ENCODE measurements around the gene DOHH.

The DOHH gene

DNA sequence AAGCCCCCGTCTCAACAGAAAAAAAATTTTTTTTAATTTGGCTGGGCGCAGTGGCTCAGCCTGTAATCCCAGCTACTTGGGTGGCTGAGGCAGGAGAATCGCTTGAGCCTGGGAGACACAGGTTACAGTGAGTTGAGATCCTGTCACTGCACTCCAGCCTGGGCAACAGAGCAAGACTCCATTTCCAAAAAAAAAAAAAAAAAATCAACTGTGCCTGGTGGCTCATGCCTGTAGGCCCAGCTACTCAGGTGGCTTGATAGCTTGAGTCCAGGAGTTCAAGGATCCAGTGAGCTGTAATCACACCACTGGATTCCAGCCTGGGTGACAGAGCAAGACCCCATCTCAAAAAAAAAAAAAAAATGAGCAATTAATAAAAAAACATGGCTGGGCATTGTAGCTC, 1.3 kb upstream of the DOHH start:
- no peak for DNase-seq

DNA sequence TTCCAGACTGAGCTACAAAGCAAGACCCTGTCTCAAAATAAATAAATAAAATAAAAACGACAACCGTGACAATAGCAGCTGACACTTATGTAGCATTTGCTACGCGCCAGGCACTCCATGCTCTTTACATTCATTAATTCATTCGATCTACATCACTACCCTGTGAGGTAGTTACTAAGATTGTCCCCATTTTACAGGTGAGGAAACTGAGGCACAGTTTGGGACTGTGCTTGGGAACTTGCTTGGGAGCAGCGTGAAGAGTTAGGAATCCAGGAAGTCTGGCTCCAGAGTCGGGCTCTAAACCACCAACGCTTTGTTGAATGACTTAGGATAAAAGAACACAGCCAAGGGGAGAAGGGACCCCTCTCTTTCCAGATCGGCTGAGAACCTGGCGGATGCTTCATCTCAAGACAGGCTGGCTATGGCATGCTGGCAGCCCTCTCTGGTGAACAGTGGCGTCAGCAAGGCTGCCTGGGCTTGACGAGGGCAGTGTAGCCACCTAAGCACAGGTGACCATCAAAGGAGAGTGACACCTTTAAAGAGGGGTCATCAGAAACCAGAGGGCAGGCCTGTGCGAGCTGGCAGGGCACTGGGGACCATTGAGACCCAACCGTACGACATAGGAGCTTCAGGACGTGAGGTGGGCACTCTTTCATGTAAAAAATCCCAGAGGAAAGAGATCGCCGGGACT, 591 bp downstream of the DOHH start:
- peak in 1 of 2 experiments; percentile 17 for DNase-seq

DNA sequence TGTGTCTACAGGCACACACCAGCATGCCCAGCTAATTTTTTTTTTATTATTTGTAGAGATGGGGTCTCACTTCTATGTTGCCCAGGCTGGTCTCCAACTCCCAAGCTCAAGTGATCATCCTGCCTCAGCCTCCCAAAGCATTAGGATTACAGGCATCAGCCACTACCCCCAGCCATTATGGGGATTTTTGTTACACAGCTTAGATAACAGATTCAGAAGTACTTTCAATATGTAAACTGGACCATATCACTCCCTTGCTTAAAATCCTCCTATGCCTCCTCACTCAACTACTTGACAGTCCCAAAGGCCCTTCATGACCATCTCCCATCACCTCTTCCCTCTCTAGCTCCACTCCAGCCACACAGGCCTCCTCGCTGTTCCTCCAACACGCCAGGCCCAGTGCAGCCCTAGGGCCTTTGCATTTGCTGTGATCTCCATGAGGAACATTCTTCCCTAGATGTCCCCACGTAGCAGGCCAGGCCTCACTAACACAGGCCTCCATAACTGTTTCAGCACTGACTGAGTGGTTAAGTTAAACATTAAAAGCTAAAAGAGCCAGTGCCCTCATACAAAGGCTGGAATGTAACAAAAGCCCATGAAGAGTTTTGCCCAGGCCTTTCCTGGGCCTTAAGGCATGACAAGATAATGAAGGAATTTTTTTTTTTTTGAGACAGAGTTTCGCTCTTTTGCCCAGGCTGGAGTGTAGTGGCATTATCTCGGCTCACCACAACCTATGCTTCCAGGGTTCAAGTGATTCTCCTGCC, 2.5 kb downstream of the DOHH start:
- DNase-seq = no peak

DNA sequence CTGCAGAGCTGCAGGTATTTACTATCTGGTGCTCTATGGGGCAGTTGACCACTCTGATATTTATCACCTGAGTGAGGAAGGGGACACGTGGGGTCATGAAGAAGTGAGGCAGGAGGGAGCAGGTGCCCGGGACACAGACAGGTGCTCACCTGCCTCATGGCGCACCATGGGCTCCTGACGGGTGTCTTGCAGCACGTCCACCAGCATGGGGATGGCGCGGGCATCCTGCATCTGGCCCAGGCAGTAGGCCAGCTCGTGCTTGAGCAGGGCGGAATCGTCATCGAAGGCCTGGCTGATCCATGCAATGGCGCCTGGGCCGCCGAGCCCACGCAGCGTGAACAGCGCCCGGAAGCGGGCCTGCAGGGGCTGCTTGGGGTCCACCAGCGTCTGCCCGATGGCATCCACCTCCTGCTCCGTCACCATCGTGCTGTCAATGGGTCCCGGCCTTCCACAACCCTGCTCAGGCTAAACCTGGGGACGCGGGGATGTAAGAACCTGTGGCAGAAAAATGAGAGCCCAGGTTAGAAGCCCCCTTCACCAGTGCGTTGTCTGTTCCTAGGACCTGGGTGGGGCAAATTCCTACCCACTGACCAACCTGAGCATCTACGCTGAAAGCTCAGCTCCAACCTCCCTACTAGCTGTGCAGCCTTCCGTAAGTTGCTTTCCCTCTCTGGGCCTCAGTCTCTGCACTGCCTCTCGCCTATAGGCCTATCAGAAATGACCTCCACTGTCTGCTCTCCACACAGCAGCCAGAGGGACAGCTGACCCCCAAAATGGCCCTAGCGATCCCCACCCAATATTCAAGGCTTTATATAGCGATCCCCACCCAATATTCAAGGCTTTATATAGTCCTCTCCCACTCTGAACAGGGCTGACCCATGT, 3.8 kb downstream of the DOHH start:
- no peak for DNase-seq

DNA sequence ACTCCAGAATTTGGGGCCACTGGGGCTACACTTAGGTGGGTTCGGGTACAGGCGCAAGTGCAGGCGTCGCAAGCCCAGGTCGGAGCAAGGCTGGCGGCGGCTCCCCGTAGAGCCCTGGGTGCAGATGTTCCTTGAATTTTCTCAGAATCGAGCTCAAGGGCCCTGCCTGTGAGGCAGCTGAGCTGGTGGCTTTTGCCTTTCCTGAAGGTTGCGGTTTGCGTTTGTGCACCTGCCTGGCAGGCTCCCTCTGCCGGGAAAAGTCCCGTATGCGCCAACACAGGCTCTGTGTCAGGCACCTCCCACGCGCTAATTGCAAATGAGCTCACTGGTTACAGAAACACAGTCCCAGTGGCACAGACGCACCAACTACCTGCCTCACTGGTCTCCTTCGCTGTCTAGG, 5.9 kb downstream of the DOHH start:
- DNase-seq = peak; percentile 67 to 75

DNA sequence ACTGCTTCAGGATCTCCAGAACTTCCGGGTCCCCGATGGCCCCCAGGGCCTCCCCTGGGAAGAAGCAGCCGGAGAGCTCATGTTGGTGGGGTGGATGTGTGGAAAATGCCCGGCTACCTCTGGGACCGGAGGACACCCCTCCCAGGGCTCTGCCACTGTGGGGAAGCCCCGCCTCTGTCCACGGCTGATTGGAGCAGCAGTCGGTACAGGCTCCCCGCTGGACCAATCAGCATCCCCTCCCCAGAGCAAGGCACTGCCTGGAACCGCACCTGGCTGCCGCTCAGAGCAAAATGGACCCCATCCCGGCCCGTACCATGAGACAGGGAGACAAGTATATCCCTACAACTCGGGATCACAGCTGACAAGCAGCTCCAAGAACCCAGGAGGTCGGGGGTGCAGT, 6.4 kb downstream of the DOHH start:
- peak; percentile 49 to 61 for DNase-seq

DNA sequence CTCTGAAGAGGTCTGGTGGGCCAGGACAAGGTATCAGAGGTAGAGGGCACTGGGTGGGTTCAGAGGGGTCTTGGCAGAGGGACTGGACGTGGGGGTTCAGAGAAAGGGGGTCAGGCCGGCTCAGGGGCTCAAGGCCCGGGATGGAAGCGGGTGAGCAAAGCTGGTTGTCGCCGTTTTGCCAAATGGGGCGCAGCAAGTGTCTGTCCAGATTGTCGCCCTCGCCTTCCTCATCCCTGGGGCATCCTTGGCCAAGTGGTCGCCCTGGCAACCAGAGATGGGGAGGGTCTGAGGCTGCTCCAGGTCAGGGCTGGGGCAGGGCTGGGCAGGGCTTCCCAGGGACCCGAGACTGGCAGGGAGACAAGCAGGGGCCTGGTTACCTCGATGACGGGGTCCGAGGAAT, 6.8 kb downstream of the DOHH start:
- DNase-seq = no peak

DNA sequence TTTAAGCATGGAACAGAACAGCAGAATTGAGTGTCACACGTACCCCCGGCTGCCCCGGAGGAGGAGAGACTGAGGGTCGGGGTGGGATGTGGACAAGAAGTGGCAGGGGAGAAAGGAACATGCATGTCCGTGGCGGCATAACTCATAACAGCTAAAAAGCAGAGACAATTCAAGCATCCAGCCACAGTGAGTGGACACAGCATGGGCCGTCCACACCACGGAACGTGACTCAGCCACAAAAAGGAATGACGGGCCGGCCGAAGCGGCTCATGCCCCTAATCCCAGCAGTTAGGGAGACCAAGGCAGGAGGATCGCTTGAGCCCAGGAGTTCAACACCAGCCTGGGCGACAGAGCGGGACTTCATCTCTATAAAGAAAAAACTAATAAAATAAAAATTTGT, 7.6 kb downstream of the DOHH start:
- DNase-seq = no peak

DNA sequence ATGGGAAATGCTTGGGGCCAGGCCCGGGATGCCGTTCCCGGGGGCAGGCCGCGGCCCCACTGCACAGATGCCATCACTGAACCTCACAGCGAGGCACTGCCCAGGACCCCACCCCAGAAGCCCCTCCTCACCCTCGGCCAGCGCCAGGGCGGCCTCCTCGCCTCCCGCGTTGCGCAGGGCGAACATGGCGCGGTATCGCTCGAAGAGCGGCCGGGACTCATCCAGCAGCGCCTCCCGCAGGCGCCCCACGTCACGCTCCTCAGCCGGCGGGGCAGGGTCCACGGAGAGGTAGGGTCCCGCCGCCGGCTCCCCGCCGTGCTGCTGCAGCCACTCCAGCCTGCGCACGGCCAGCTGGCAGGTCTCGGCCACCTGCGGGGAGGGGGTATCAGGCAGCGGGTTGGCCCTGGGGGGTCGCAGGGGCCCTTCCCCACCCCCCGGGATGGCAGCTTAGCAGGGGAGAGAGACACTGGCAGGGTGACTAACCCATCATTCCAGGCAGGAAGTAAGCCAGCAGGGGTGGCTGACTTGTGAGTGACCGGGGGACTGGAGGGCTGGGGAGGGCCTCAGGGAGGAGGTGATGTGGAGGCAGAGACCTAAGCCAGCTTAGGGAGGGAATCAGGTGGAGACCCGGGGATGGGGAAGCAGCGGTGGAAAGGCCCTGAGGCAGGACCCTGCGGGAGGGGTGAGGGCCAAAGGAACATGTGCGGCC, 8.2 kb downstream of the DOHH start:
- DNase-seq = no peak

DNA sequence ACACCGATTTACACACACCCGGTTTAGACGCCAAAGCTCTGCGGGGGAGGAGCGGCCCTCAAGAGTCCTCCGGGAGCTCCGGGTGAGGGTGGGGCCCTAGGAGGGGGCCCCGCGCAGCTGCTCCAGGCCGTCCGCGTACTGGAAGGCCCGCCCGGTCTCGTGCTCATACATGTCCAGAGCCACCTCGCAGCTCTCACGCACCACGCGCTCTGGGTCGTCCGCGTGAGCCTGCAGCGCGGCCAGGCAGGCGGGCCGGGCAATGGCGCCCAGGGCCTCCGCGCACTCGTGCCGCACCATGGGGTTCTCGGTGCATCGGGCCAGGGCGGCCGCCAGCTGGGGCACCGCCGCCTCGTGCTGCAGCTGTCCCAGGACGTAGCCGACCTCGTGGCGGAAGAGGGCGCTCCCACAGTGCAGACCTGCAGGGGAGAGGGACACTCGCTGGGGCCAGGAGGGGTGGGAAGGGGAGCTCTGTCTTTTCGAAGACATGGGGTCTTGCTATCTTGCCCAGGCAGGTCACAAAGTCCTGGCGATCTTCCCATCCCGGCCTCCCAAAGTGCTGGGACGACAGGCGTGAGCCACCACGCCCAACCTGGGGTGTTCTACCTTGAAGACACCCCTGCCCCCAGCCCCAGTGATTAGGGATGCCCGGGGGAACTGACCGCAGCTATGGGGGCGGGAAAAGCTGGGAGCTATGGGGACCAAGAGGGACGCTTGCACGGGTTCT, 8.9 kb downstream of the DOHH start:
- DNase-seq = no peak

DNA sequence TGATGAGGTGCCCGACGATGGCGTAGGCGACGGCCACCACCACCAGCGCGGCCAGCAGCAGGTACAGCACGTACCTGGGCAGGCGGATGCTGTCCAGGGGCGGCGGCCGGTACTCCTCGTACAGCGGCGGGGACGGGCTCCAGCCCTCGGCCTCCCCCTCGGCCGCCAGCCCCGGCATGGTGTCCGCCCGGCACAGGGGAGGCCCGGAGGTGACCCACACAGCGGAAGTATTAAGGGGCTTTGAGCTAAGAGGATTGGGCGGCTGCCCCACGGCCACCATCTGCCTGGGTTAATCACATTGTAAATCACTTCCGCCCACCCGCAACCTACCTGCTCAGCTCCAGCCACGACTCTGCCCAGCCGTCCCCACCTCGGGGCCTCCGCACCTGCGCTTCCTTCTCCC, 17.2 kb downstream of the DOHH start, which contains the start of gene SMIM44:
Gene SMIM44 (minus strand): TSS at position 216 of the 403 bp plus-strand sequence. CDS start 38 bp downstream, at position 178.
- DNase-seq = no peak

DNA sequence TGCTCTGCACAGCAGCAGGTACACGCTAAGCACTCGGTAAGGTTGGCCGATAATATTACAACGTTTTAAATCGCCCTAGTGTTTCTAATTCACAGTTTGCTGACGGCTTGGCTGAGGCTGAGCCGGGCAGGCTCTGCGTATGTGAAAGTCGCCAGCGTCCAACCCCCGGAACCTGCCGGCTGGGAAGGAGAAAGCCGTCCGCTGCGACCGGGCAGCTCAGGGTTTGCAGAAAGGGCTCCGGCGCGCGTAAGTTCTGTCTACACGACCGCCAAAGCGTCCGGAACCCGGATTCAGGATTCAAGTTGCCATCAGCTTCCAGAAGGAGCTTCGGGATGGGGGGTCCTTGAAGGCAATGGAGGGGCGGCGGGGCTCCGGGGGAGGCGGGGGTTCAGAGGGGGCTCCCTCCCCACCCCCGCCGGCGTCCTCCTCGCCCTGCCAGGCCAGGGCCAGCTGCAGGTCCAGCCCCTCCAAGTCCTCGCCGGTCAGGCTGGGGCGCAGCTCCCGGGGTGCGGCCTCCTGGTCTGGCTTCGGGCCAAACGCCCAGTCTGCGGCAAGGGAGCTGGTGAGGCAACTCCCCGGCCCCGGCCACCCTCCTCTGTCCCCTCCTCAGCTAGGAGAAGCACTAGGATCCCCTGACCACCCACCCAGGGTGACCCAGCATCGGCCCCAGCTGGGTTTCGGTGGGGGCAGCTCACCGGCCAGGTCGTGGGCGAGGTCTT, 17.8 kb downstream of the DOHH start:
- DNase-seq = no peak

DNA sequence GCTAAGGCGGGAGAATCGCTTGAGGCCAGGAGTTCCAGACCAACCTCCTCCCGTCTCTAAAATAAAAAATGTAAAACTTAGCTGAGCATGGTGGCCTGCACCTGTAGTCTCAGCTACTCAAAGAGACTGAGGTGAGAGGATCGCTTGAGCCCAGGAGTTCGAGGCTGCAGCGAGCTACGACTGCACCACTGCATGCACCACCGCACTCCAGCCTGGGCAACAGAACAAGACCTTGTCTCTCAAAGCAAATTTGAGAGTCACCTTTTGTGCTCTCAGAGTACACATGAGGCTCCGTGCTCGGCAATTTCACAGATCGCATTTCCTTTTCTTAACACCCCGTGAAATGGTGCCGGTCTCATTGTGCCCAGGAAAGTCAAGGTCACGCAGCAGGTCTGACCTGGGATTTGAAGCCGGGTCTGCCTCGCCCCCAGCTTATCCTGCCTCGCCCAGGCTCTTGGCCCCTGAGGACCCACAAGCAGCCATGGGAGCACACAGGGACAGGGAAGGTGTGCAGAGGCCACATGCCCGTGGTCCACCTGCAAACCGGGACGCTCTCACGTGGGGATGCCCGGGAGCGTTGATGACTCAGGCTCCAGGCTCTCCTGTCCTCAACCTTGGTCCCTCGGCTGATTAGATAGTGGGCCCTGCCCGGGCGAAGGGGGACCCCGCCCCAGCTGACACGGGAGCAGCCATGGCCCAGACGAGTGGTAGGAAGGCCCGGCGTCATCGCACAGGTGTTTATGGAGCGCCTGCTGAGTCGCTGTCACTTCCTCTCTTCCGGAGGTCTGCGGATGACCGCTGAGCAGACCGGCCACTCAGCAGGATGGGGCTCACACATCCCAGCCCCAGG, 19.0 kb downstream of the DOHH start:
- no peak for DNase-seq

DNA sequence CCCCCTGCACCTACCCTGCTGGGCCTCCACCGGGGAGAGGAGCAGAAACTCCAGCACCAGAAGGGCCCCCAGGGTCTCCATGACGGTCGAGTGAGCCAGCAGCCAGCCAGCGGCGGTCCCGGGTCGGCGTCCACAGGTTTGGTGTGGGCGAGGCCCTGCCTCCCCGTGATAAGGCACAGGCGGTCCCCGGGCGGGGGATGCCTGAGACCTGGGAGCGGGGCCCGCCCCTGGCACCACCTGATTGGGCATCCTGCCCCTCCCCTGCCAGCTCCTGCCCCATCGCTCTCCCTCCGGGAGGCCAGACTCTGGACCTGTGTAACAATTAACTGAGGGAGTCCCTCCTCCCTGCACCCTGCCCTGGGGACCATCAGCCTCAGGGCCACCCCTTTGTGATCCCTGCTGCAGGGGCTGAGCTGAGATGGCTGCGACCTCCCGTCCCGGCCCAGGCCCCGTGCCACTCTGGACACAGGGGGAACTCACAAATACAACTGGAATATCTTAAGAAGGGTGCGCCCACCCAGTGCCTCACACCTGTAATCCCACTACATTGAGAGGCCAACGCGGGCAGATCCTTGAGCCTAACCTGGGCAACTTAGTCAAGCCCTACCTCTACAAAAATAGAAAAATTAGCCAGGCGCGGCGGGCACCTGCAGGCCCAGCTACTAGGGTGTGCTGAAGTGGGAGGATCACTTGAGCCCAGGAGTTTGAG, 19.9 kb downstream of the DOHH start, which contains the start of gene SMIM24:
Gene SMIM24 (minus strand): TSS at position 143 of the 709 bp plus-strand sequence. CDS start 62 bp downstream, at position 81.
- no peak for DNase-seq

DNA sequence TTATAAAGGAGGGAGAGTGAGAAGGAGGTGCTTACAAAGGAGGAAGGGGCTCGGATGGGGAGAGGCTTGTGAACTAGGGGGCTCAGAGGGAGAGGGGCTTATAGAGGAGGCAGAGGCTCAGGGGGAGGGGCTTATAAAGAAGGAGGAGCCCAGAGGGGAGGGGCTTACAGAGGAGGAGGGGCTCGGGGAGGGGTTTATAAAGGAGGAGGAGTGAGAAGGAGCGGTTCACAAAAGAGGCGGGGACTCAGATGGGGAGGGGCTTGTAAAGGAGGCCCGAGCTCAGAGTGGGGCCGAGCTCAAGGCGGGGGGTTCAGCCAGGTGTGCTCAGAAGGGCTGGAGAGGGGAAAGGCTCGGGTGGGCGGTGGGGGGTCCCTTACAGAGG, 20.6 kb downstream of the DOHH start:
- peak; percentile 20 to 25 for DNase-seq

DNA sequence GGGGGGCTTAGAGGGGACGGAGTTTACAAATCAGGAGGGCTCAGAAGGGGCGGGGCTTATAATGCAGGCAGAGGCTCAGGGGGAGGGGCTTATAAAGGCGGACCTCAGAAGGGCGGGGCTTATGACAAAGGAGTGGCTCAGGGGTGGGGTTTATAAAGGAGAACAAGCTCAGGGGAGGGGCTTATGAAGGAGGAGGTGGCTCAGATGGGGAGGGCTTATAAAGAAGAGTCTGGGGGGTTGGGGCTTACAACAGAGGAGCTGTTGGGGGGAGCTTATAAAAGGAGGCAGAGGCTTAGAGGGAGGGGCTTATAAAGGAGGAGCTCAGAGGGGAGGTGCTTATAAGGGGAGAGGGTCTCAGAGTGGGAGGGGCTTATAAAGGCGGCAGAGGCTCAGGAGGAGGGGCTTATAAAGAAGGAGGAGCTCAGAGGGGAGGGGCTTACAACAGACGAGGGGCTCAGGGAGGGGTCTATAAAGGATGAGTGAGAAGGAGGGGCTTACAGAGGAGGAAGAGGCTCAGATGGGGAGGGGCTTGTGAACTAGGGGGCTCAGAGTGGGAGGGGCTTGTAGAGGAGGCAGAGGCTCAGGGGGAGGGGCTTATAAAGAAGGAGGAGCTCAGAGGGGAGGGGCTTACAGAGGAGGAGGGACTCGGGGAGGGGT, 21.2 kb downstream of the DOHH start:
- DNase-seq = peak; percentile 36 to 39

DNA sequence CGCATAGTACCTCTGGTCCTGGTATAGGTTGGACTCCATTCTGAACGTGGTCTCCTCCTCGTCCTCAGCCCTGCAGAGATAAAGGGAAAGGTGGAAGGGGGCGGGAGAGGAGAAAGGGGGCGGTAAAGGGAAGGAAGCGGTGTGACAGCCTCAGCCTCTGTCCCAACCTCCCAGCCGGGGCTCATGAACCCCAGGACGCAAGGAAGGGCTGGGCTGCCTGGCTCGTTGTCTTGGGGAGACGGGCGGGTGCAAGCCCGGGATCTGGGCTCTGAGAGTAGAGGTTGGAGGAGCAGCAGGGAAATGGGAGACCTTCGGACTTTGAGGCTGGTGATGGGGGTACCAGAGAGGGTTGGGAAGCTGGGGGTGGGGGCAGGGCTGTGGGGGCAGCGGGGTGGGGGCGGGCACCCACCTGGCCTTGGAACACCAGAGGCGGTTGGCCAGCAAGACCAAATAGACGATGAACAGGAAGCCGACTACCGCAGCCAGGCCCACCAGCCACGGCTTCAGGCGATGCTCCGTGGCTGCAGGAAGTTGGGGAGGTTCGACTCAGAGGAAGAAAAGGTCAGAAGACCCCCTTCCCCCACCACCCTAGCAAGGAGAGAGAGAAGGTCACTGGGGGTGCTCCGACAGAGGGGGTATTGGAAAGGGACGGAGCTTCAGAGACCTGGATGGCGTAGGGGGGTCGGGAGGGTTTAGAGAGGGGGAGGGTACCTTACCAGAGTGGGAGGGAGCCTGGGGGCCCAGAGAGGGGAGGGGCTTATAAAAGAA, 21.9 kb downstream of the DOHH start:
- no peak for DNase-seq

DNA sequence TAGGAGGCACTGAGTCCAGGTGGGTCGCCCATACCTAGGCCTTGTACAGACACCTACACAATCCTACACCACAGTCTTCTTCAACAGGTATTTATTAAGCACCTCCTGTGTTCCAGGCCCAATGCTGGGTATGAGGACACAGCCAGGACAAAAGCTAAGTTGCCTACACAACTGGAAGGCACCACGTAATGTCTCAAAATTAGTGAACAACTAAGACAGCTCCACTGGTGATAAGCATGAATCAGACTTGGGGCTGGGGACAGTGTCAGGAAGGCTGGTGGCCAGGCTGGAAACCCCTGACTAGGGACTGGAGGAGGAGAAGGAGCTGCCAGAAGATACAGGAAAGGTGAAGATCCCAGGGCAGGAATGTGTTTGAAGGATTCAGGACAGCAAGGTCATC, 22.5 kb downstream of the DOHH start:
- DNase-seq = no peak

All from activated CD4-positive, alpha-beta T cell treated with anti-CD3 and anti-CD28 coated beads, Interleukin-2, amount 50 U/mL, for 48 hours (primary cell).